K562 (cell line): ENCODE measurements around the gene LHX5. TPM values are rescaled to one million over a fixed set of nuclear protein-coding genes. Genes with fewer than 3 reads are reported as not detected.

Source experiments
- C11orf30 ChIP-seq: fragments of 450-650 bp; IDR thresholded peaks from 2 replicates; pipeline ENCODE4 v1.6.1; 2016; ENCODE audit warnings: low read depth, mild to moderate bottlenecking
- CTBP1 ChIP-seq: fragments of 450-650 bp; IDR thresholded peaks from 2 replicates; pipeline ENCODE4 v1.6.1; 2016; ENCODE audit warnings: borderline replicate concordance
- FOSL1 ChIP-seq: fragments of 200-800 bp; sonication (Bioruptor generic); conservative IDR thresholded peaks from 2 replicates; pipeline ENCODE4 v1.6.1; 2016; ENCODE audit warnings: missing genetic modification characterization, missing compliant biosample characterization
- FOXJ3 ChIP-seq: sonication (generic); formaldehyde crosslinking; IDR thresholded peaks from 2 replicates; pipeline ENCODE4 v1.4.0; 2020; ENCODE audit warnings: mild to moderate bottlenecking, missing genetic modification reagents
- HDAC6 ChIP-seq: IDR thresholded peaks from 2 replicates; pipeline ENCODE4 v1.6.1; 2012; ENCODE audit warnings: low read depth, mild to moderate bottlenecking, control low read depth, inconsistent platforms, low read length, moderate library complexity
- MEIS2 ChIP-seq: fragments of 450-650 bp; IDR thresholded peaks from 2 replicates; pipeline ENCODE4 v1.6.1; 2014; ENCODE audit warnings: mild to moderate bottlenecking; ENCODE audit not compliant: partially characterized antibody
- MGA ChIP-seq: fragments of 450-650 bp; IDR thresholded peaks from 2 replicates; pipeline ENCODE4 v1.6.1; 2016; ENCODE audit warnings: mild to moderate bottlenecking, moderate library complexity
- MLLT1 ChIP-seq, 2 experiments: fragments of 450-650 bp; IDR thresholded peaks; 2 replicates each; pipeline ENCODE4 v1.6.1; 2016
- NFATC3 ChIP-seq: fragments of 450-650 bp; IDR thresholded peaks from 2 replicates; pipeline ENCODE4 v1.6.1; 2017; ENCODE audit warnings: mild to moderate bottlenecking
- NFE2 ChIP-seq: IDR thresholded peaks from 2 replicates; pipeline ENCODE4 v1.6.1; 2014; ENCODE audit warnings: antibody characterized with exemption, low read depth
- NFE2L1 ChIP-seq: fragments of 450-650 bp; IDR thresholded peaks from 2 replicates; pipeline ENCODE4 v1.6.1; 2016; ENCODE audit warnings: missing genetic modification characterization, low read depth, mild to moderate bottlenecking, missing compliant biosample characterization, moderate library complexity, borderline replicate concordance
- NFIX ChIP-seq: fragments of 250-450 bp; sonication (Bioruptor Pico); IDR thresholded peaks from 2 replicates; pipeline ENCODE4 v1.4.0; 2020; ENCODE audit warnings: low read depth, mild to moderate bottlenecking, moderate library complexity
- PTBP1 ChIP-seq: fragments of 200-400 bp; formaldehyde crosslinking; IDR thresholded peaks from 2 replicates; pipeline ENCODE4 v1.6.1; 2017; ENCODE audit warnings: low read depth, low read length
- RBM15 ChIP-seq: fragments of 200-400 bp; formaldehyde crosslinking; IDR thresholded peaks from 2 replicates; pipeline ENCODE4 v1.6.1; 2018; ENCODE audit warnings: mild to moderate bottlenecking, low read length, moderate library complexity; ENCODE audit not compliant: insufficient read depth
- RUNX1 ChIP-seq: sonication (generic); IDR thresholded peaks from 2 replicates; pipeline ENCODE4 v1.6.1; 2016; ENCODE audit warnings: antibody characterized with exemption, low read depth
- SIN3A ChIP-seq, 2 experiments: fragments of 150-350 bp in 1 of 2; IDR thresholded peaks; 2 replicates each; pipeline ENCODE4 v1.6.1; 2011 to 2016; ENCODE audit warnings: borderline replicate concordance in 2 of 2, low read depth in 2 of 2, low read length in 2 of 2, mild to moderate bottlenecking in 2 of 2, moderate library complexity in 2 of 2; ENCODE audit not compliant: control insufficient read depth in 1 of 2
- ZNF174 ChIP-seq: fragments of 250-450 bp; sonication (Bioruptor Pico); IDR thresholded peaks from 2 replicates; pipeline ENCODE4 v1.4.0; 2020; ENCODE audit warnings: mild to moderate bottlenecking
- polyA plus RNA-seq, 8 experiments: library from polyadenylated mRNA; depleted of rRNA in 4 of 8; stranded (reverse) in 5 of 8; unstranded in 3 of 8; fragments of >200 nt; fragmentation: Nextera tagmentation in 2 of 8; fragmentation: Illumina TruSeq in 1 of 8; extraction: Ambion mirVana in 2 of 8; extraction: Trizol in 1 of 8; gene quantifications; 2 replicates each; pipeline versions ENCODE4 v1.2.1 to v1.2.3, GENCODE V29; 2011 to 2014; ENCODE audit warnings: inconsistent platforms in 1 of 8, missing spikeins in 1 of 8
- total RNA-seq, 7 experiments: library from RNA; depleted of rRNA in 6 of 7; stranded (reverse); fragments of >200 nt in 6 of 7; fragmentation: Illumina TruSeq in 2 of 7; extraction: Trizol in 2 of 7; gene quantifications; 2 replicates each; pipeline versions ENCODE4 v1.2.1 to v1.2.3, GENCODE V29; 2011 to 2021; ENCODE audit warnings: low replicate concordance in 1 of 7

Gene LHX5
- total and polyA plus RNA-seq, 9 of the 15 experiments (the other 6 are each of a cell fraction or from before 2014, with no cell fraction given) = 0.04 to 0.17 (median 0.05) TPM; not detected in 6

- TF ChIP-seq NFE2L1 (peak; percentile 57; the same call in 1 of the 2 replicates), PTBP1 (no peak), FOSL1 (tag) (no peak), C11orf30 (0 out of 2 replicates have a peak, but pooled peaks have one; percentile 23), HDAC6 (no peak), SIN3A (IDR thresholded peaks at IDR 0.05; ENCODE audit: borderline replicate concordance in 2 of 2, control insufficient read depth in 1 of 2, low read depth in 2 of 2, low read length in 2 of 2) (no peak), NFIX (CRISPR knock-in tag) (no peak), ZNF174 (CRISPR knock-in tag) (no peak), MGA (no peak), RBM15 (no peak), RUNX1 (no peak), MEIS2 (no peak), MLLT1 (IDR thresholded peaks at IDR 0.05) (peak in 1 of 2 experiments; percentile 82; a peak in 2 of 4 replicates), NFATC3 (no peak), CTBP1 (peak; percentile 51; the same call in 1 of the 2 replicates), FOXJ3 (CRISPR knock-in tag) (no peak), NFE2 (peak; percentile 47)
Measured at GRCh38 chr12:113413488-113413939, 58.2 kb downstream of the LHX5 start (continued).
